Measurements from ENCODE around the gene GALNT18. TPM values are rescaled to one million over a fixed set of nuclear protein-coding genes. Genes with fewer than 3 reads are reported as not detected.
"Not testable (repeated sequence)": the region's sequence is repeated elsewhere in the genome, so short reads cannot be mapped to it uniquely, and the experiment has no call there.

The GALNT18 gene
- total RNA-seq, 2 experiments from 2014 or later = not detected

DNA sequence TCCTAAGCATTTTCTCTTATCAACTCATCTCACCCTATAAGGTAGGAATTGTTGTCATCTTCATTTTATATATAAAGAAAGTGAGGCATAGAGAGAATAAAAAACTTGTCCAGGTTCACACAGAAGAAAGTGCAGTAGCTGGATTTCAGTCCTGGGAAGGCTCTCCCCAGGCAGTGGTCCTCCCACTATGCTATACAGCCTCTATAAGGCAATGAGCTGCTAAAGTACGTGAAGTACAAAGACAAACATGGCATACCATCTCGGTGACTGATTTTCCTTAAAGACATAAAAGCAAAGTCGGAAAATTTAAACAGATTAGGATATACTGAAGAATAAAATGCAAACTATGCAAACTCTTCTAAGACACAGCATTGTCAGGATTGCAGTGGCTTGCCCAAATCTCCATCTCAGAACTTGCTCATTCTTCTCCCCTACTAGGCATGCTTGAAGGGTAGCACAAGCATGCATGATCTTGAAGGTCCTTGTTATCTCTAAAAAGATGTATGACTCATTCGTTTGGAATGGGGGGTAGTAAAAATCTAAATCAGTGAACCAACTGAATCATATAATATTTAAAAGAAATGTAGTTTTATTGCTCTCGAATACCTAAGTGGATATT is 171.0 kb downstream of the GALNT18 start:
- Histone ChIP-seq H3K27ac (ENCODE audit: low read depth, low read length, poor library complexity, severe bottlenecking) (no peak overlapping the region), H3K9me3 (ENCODE audit: low read length) (no peaks in the 10 kb centered on the region), H3K4me2 (ENCODE audit: low read length) (no peak overlapping the region), H2AFZ (ENCODE audit: low read length) (no peak overlapping the region), H3K4me1 (ENCODE audit: insufficient read depth, low read length, poor library complexity, severe bottlenecking) (no peaks in the 10 kb centered on the region), H3K79me2 (ENCODE audit: insufficient read depth, low read depth, low read length) (no peaks in the 10 kb centered on the region), H3K4me3 (ENCODE audit: low read depth, low read length, poor library complexity, severe bottlenecking) (no peak overlapping the region), H3K36me3 (ENCODE audit: insufficient read depth, low read length) (no peaks in the 10 kb centered on the region), H4K20me1 (ENCODE audit: insufficient read depth, low read length) (no peaks in the 10 kb centered on the region), H3K9me2 (ENCODE audit: insufficient read depth, low read length) (no peaks in the 10 kb centered on the region)
- no peak for DNase-seq (ENCODE audit: low spot score)
- ChIA-PET CTCF (ENCODE audit: unreplicated experiment) (no interaction called here), POLR2A (no interaction called here)
- no TSS peak for BruUV-seq (replicated peaks)
- no peak for TF ChIP-seq CTCF (conservative IDR thresholded peaks at IDR 0.05; ENCODE audit: low read length)
- TF ChIP-seq EZH2phosphoT487 (IDR thresholded peaks at IDR 0.05; ENCODE audit: borderline replicate concordance, low read depth, low read length) = no peak
- intact Hi-C loops (cut with micrococcal nuclease; ENCODE audit: unreplicated experiment) = no loop called here

GRCh38 chr11:11449327-11449726 is 172.5 kb downstream of the GALNT18 start:
- POLR2A ChIA-PET = interaction anchor here (0.6 kb wide), 1 partner anchor 397 kb away, joined by 6 read pairs; no protein-coding TSS in a partner anchor
- Histone ChIP-seq H4K20me1 (ENCODE audit: insufficient read depth, low read length) (no peaks in the 10 kb centered on the region), H3K4me3 (ENCODE audit: low read depth, low read length, poor library complexity, severe bottlenecking) (no peak overlapping the region), H3K27ac (ENCODE audit: low read depth, low read length, poor library complexity, severe bottlenecking) (no peak overlapping the region), H3K79me2 (ENCODE audit: insufficient read depth, low read depth, low read length) (no peaks in the 10 kb centered on the region), H2AFZ (ENCODE audit: low read length) (no peak overlapping the region), H3K9me2 (ENCODE audit: insufficient read depth, low read length) (no peaks in the 10 kb centered on the region), H3K36me3 (ENCODE audit: insufficient read depth, low read length) (no peaks in the 10 kb centered on the region), H3K4me2 (ENCODE audit: low read length) (no peak overlapping the region), H3K9me3 (ENCODE audit: low read length) (no peaks in the 10 kb centered on the region), H3K4me1 (ENCODE audit: insufficient read depth, low read length, poor library complexity, severe bottlenecking) (no peaks in the 10 kb centered on the region)
- no TSS peak for BruUV-seq (replicated peaks)
- intact Hi-C loops (cut with micrococcal nuclease; ENCODE audit: unreplicated experiment) = no loop called here
- CTCF ChIA-PET (ENCODE audit: unreplicated experiment) = no interaction called here
- no peak for TF ChIP-seq CTCF (conservative IDR thresholded peaks at IDR 0.05; ENCODE audit: low read length)
- TF ChIP-seq EZH2phosphoT487 (IDR thresholded peaks at IDR 0.05; ENCODE audit: borderline replicate concordance, low read depth, low read length) = no peak
- no peak for DNase-seq (ENCODE audit: low spot score)

DNA sequence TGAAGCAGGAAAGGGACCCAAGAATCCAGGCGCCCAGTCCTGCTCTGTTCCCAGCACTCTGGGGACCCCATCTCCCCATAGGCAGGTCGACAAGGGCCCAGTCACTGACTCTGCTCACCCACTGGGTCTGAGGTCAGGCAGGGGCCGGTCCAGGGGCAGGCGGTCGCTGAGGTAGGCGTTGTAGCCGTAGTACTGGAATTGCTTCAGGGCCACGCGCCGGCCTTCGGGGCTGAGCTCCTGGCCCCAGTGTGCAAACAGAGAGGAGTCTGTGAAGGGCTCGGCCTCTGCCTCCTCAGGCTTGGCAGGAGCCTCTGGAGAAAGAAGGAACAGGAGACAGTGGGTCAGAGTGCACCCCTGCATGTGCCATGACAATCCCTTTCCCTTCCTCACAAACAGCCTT is 173.2 kb downstream of the GALNT18 start:
- TF ChIP-seq EZH2phosphoT487 (IDR thresholded peaks at IDR 0.05; ENCODE audit: borderline replicate concordance, low read depth, low read length) (no peak), CTCF (conservative IDR thresholded peaks at IDR 0.05; ENCODE audit: low read length) (no peak)
- no peaks in the 10 kb centered on the region for H3K9me2 ChIP-seq (ENCODE audit: insufficient read depth, low read length)
- H3K4me3 ChIP-seq (ENCODE audit: low read depth, low read length, poor library complexity, severe bottlenecking) = no peak overlapping the region
- POLR2A ChIA-PET = no interaction called here
- no peaks in the 10 kb centered on the region for H3K36me3 ChIP-seq (ENCODE audit: insufficient read depth, low read length)
- H3K79me2 ChIP-seq (ENCODE audit: insufficient read depth, low read depth, low read length) = no peaks in the 10 kb centered on the region
- no peaks in the 10 kb centered on the region for H3K9me3 ChIP-seq (ENCODE audit: low read length)
- H4K20me1 ChIP-seq (ENCODE audit: insufficient read depth, low read length) = no peaks in the 10 kb centered on the region
- intact Hi-C loops (cut with micrococcal nuclease; ENCODE audit: unreplicated experiment) = no loop called here
- H3K27ac ChIP-seq (ENCODE audit: low read depth, low read length, poor library complexity, severe bottlenecking) = no peak overlapping the region
- no peak overlapping the region for H3K4me2 ChIP-seq (ENCODE audit: low read length)
- no peak overlapping the region for H2AFZ ChIP-seq (ENCODE audit: low read length)
- BruUV-seq (replicated peaks) = no TSS peak
- CTCF ChIA-PET (ENCODE audit: unreplicated experiment) = no interaction called here
- DNase-seq (ENCODE audit: low spot score) = no peak
- H3K4me1 ChIP-seq (ENCODE audit: insufficient read depth, low read length, poor library complexity, severe bottlenecking) = no peaks in the 10 kb centered on the region

GRCh38 chr11:11447601-11448000 is 174.2 kb downstream of the GALNT18 start:
- H3K27ac ChIP-seq (ENCODE audit: low read depth, low read length, poor library complexity, severe bottlenecking); DNase-seq (ENCODE audit: low spot score); BruUV-seq (replicated peaks); H3K79me2 ChIP-seq (ENCODE audit: insufficient read depth, low read depth, low read length); CTCF ChIA-PET (ENCODE audit: unreplicated experiment); H3K4me2 ChIP-seq (ENCODE audit: low read length); H3K4me1 ChIP-seq (ENCODE audit: insufficient read depth, low read length, poor library complexity, severe bottlenecking); H3K4me3 ChIP-seq (ENCODE audit: low read depth, low read length, poor library complexity, severe bottlenecking); H4K20me1 ChIP-seq (ENCODE audit: insufficient read depth, low read length); H3K9me2 ChIP-seq (ENCODE audit: insufficient read depth, low read length); H3K36me3 ChIP-seq (ENCODE audit: insufficient read depth, low read length); H2AFZ ChIP-seq (ENCODE audit: low read length); H3K9me3 ChIP-seq (ENCODE audit: low read length); intact Hi-C loops (cut with micrococcal nuclease; ENCODE audit: unreplicated experiment): not testable (repeated sequence)
- POLR2A ChIA-PET = interaction anchor here (0.5 kb wide), 1 partner anchor 188 kb away, joined by 3 read pairs; no protein-coding TSS in a partner anchor

All from OCI-LY7 (cell line).